Activated B cell treated with CpG ODN at 0.5 μM for 24 hours (primary cell): ENCODE results near the gene LSMEM2. TPM values are rescaled to one million over a fixed set of nuclear protein-coding genes. Genes with fewer than 3 reads are reported as not detected.
A peak's percentile ranks its signal among the peaks of the same experiment; 100 is the strongest.

Experiments used
- ATAC-seq: fragments of 200-7000 bp; cut with Tn5 transposase; one replicate; pipeline ENCODE4 v1.10.0; 2021; ENCODE audit warnings: low read depth, mild to moderate bottlenecking, moderate library complexity
- CTCF ChIA-PET: fragments of 350-600 bp; sonication (Branson Sonifier 250); formaldehyde crosslinking; loops from one replicate; lab custom pipeline; 2021; ENCODE audit warnings: antibody characterized with exemption; lab: Charles Lee
- POLR2A ChIA-PET: fragments of 350-600 bp; sonication (Branson Sonifier 250); formaldehyde crosslinking; loops from one replicate; lab custom pipeline; 2021; ENCODE audit warnings: antibody characterized with exemption; lab: Charles Lee
- DNase-seq: peaks from one replicate; pipeline ENCODE4 v3.0.0; 2022
- H3K27ac Mint-ChIP-seq: one replicate; pipeline ENCODE4 v1.8.0; 2020; ENCODE audit warnings: mixed read lengths
- H3K27me3 Mint-ChIP-seq: one replicate; pipeline ENCODE4 v1.8.0; 2021; ENCODE audit warnings: mixed read lengths
- H3K36me3 Mint-ChIP-seq: one replicate; pipeline ENCODE4 v1.8.0; 2021; ENCODE audit warnings: low read depth, mixed read lengths
- H3K4me1 Mint-ChIP-seq: one replicate; pipeline ENCODE4 v1.8.0; 2021; ENCODE audit warnings: mixed read lengths
- H3K4me3 Mint-ChIP-seq: one replicate; pipeline ENCODE4 v1.8.0; 2020; ENCODE audit warnings: mild to moderate bottlenecking, mixed read lengths
- H3K9me3 Mint-ChIP-seq: one replicate; pipeline ENCODE4 v1.8.0; 2020; ENCODE audit warnings: mixed read lengths
- CTCF ChIP-seq: fragments of 200-600 bp; IDR thresholded peaks from one replicate; pipeline ENCODE4 v1.8.0; 2022; ENCODE audit warnings: antibody characterized with exemption, mild to moderate bottlenecking
- intact Hi-C: fragments of 100-400 bp; cut with micrococcal nuclease; formaldehyde crosslinking; loops from one replicate; pipeline ENCODE4 v1.15.1; 2024
- total RNA-seq: library from RNA; stranded (reverse); gene quantifications from 2 replicates; pipeline ENCODE4 v1.2.3, GENCODE V29; 2022

Gene LSMEM2
- total RNA-seq, 1 donor from 2014 or later, result not detected

GRCh38 chr3:50295553-50296431 is 16.9 kb downstream of the LSMEM2 start:
- CTCF ChIA-PET, result no interaction called here
- no peak for ATAC-seq
- POLR2A ChIA-PET, result interaction anchor here (0.5 kb wide), 1 partner anchor 1995 kb away, joined by 3 read pairs; the partner anchor contains the start of gene NME6
- Mint-ChIP-seq H3K4me1 (peaks cover 46% of the 10 kb centered on the region), H3K9me3 (no peaks in the 10 kb centered on the region), H3K36me3 (peaks cover 13% of the 10 kb centered on the region), H3K27me3 (no peaks in the 10 kb centered on the region), H3K27ac (no peak overlapping the region), H3K4me3 (no peak overlapping the region)
- no peak for TF ChIP-seq CTCF
- DNase-seq, result no peak
- intact Hi-C loops, result loop anchor here (5.0 to 10.0 kb wide), 3 partner anchors 491 to 1271 kb away; partner anchors contain the start of genes APEH, IMPDH2, INKA1 and NDUFAF3

- H3K4me3 Mint-ChIP-seq, result no peak overlapping the region
- TF ChIP-seq CTCF, result no peak
- H3K4me1 Mint-ChIP-seq, result peaks cover 39% of the 10 kb centered on the region
- intact Hi-C loops, result loop anchor here (5.0 to 10.0 kb wide), 3 partner anchors 492 to 1272 kb away; partner anchors contain the start of genes APEH, IMPDH2, INKA1 and NDUFAF3
- H3K27ac Mint-ChIP-seq, result no peak overlapping the region
- H3K27me3 Mint-ChIP-seq, result no peaks in the 10 kb centered on the region
- DNase-seq (no peak), ATAC-seq (no peak)
- peaks cover 10% of the 10 kb centered on the region for H3K36me3 Mint-ChIP-seq
- POLR2A ChIA-PET, result interaction anchor here (1.6 to 3.4 kb wide), 2 partner anchors 25 to 31 kb away, joined by 5 to 20 read pairs; partner anchors contain the start of genes HYAL2 and TUSC2
- H3K9me3 Mint-ChIP-seq, result no peaks in the 10 kb centered on the region
- CTCF ChIA-PET, result no interaction called here
Observed at GRCh38 chr3:50296721-50297383, 18.0 kb downstream of the LSMEM2 start.

- intact Hi-C loops, result loop anchor here (5.0 to 10.0 kb wide), 3 partner anchors 493 to 1273 kb away; partner anchors contain the start of genes APEH, IMPDH2, INKA1 and NDUFAF3
- DNase-seq (no peak), ATAC-seq (no peak)
- no peak for TF ChIP-seq CTCF
- Mint-ChIP-seq H3K27me3 (no peaks in the 10 kb centered on the region), H3K9me3 (no peaks in the 10 kb centered on the region), H3K4me1 (peaks cover 37% of the 10 kb centered on the region), H3K36me3 (peaks cover 8% of the 10 kb centered on the region), H3K27ac (no peak overlapping the region), H3K4me3 (peak overlapping the region; percentile 98)
- ChIA-PET CTCF (no interaction called here), POLR2A (interaction anchor here (1.6 to 3.4 kb wide), 2 partner anchors 24 to 31 kb away, joined by 5 to 20 read pairs; partner anchors contain the start of genes HYAL2 and TUSC2)
Observed at GRCh38 chr3:50297384-50297775, 18.5 kb downstream of the LSMEM2 start.

- no peaks in the 10 kb centered on the region for H3K9me3 Mint-ChIP-seq
- ChIA-PET POLR2A (interaction anchor here (0.9 to 3.4 kb wide), 10 partner anchors 15 to 828 kb away, joined by 3 to 62 read pairs (median 8); partner anchors contain the start of genes CISH, CYB561D2, DAG1 and HYAL2), CTCF (interaction anchor here (0.6 to 1.8 kb wide), 4 partner anchors 21 to 71 kb away, joined by 3 to 9 read pairs (median 4); partner anchors contain the start of gene HYAL2)
- no peak for TF ChIP-seq CTCF
- H3K4me3 Mint-ChIP-seq, result peak overlapping the region; percentile 98
- DNase-seq (no peak), ATAC-seq (no peak)
- no peaks in the 10 kb centered on the region for H3K27me3 Mint-ChIP-seq
- peaks cover 30% of the 10 kb centered on the region for H3K4me1 Mint-ChIP-seq
- peaks cover 6% of the 10 kb centered on the region for H3K36me3 Mint-ChIP-seq
- intact Hi-C loops, result loop anchor here (2.0 to 10.0 kb wide), 5 partner anchors 71 to 1273 kb away; partner anchors contain the start of genes APEH, HEMK1, IMPDH2 and INKA1
- H3K27ac Mint-ChIP-seq, result peak overlapping the region; percentile 98
Observed at GRCh38 chr3:50297896-50298725, 19.2 kb downstream of the LSMEM2 start.
